OCI-LY1 (cell line): ENCODE measurements around the gene ERG.

Experiments used
- EZH2 ChIP-seq: fragments of 200-600 bp; sonication (generic), shearing (Covaris generic); IDR thresholded peaks from 2 replicates; pipeline ENCODE4 v1.8.0; 2017; ENCODE audit warnings: borderline replicate concordance, mixed run types, mild to moderate bottlenecking, antibody characterized with exemption, low read length, moderate library complexity, mixed read lengths
- TF ChIP-seq, protein P1 (sequence below): fragments of 200-600 bp; sonication (generic), shearing (Covaris generic); IDR thresholded peaks from 2 replicates; pipeline ENCODE4 v1.5.1; 2017; ENCODE audit warnings: mild to moderate bottlenecking, antibody characterized with exemption, low read length, moderate library complexity, mixed read lengths

DNA sequence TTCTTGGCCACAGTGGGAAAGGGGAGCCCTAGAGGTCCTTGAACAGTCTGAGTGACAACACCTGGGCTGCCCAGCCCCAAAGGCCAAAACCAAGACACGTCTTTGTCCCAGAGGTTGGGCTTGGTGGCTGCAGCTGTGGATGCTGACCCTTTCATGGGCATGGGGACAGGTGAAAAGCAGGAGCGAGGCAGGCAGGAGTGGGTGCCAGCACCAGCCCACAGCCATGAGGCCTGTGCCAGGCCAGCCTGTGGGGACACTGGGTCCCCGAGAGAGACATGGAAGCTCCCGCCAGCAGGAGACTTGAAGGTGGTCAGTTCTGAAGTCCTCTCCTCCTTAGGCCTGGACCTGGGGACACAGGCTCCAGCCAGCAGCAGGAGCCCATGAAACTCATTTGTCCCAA is 142.9 kb downstream of the ERG start:
- no peak for TF ChIP-seq EZH2
- TF ChIP-seq, protein P1, sequence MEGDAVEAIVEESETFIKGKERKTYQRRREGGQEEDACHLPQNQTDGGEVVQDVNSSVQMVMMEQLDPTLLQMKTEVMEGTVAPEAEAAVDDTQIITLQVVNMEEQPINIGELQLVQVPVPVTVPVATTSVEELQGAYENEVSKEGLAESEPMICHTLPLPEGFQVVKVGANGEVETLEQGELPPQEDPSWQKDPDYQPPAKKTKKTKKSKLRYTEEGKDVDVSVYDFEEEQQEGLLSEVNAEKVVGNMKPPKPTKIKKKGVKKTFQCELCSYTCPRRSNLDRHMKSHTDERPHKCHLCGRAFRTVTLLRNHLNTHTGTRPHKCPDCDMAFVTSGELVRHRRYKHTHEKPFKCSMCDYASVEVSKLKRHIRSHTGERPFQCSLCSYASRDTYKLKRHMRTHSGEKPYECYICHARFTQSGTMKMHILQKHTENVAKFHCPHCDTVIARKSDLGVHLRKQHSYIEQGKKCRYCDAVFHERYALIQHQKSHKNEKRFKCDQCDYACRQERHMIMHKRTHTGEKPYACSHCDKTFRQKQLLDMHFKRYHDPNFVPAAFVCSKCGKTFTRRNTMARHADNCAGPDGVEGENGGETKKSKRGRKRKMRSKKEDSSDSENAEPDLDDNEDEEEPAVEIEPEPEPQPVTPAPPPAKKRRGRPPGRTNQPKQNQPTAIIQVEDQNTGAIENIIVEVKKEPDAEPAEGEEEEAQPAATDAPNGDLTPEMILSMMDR = no peak
